OCI-LY1 (cell line): Measurements from ENCODE around the gene FCRL2.

Experiments used
- EZH2 ChIP-seq: fragments of 200-600 bp; sonication (generic), shearing (Covaris generic); IDR thresholded peaks from 2 replicates; pipeline ENCODE4 v1.8.0; 2017; ENCODE audit warnings: borderline replicate concordance, mixed run types, mild to moderate bottlenecking, antibody characterized with exemption, low read length, moderate library complexity, mixed read lengths
- TF ChIP-seq, protein P1 (sequence below): fragments of 200-600 bp; sonication (generic), shearing (Covaris generic); IDR thresholded peaks from 2 replicates; pipeline ENCODE4 v1.5.1; 2017; ENCODE audit warnings: mild to moderate bottlenecking, antibody characterized with exemption, low read length, moderate library complexity, mixed read lengths

GRCh38 chr1:157700732-157701131 is 76.2 kb downstream of the FCRL2 start, which contains the start of gene FCRL3:
- TF ChIP-seq, protein P1, sequence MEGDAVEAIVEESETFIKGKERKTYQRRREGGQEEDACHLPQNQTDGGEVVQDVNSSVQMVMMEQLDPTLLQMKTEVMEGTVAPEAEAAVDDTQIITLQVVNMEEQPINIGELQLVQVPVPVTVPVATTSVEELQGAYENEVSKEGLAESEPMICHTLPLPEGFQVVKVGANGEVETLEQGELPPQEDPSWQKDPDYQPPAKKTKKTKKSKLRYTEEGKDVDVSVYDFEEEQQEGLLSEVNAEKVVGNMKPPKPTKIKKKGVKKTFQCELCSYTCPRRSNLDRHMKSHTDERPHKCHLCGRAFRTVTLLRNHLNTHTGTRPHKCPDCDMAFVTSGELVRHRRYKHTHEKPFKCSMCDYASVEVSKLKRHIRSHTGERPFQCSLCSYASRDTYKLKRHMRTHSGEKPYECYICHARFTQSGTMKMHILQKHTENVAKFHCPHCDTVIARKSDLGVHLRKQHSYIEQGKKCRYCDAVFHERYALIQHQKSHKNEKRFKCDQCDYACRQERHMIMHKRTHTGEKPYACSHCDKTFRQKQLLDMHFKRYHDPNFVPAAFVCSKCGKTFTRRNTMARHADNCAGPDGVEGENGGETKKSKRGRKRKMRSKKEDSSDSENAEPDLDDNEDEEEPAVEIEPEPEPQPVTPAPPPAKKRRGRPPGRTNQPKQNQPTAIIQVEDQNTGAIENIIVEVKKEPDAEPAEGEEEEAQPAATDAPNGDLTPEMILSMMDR = no peak
- TF ChIP-seq EZH2 = no peak
